Natural killer cell (primary cell): ENCODE data around the gene KDM4C. TPM values are rescaled to one million over a fixed set of nuclear protein-coding genes. Genes with fewer than 3 reads are reported as not detected.

Experiments
- ATAC-seq, 3 donors: fragments of 150-1000 bp in 2 of 3; fragments of 200-7000 bp in 1 of 3; cut with Tn5 transposase; 1 replicate in 1 of 3; 2 replicates in 2 of 3; pipeline ENCODE4 v1.10.0; 2021; ENCODE audit warnings: mild to moderate bottlenecking in 2 of 3, moderate library complexity in 2 of 3
- DNase-seq, 2 donors: peaks; one replicate each; pipeline versions ENCODE4 v3.0.0 to v3.0.0-alpha.2; 2013 to 2021; ENCODE audit warnings: mixed read lengths in 1 of 2
- H3K27ac ChIP-seq: one replicate; pipeline ENCODE4 v1.5.1; 2013; ENCODE audit warnings: mild to moderate bottlenecking, low read length
- H3K27me3 ChIP-seq: one replicate; pipeline ENCODE4 v1.6.1; 2013; ENCODE audit warnings: low read length; ENCODE audit not compliant: control insufficient read depth, insufficient read depth
- H3K36me3 ChIP-seq: one replicate; pipeline ENCODE4 v1.6.1; 2013; ENCODE audit warnings: low read length; ENCODE audit not compliant: control insufficient read depth, insufficient read depth
- H3K4me1 ChIP-seq: one replicate; pipeline ENCODE4 v1.6.1; 2013; ENCODE audit warnings: low read length; ENCODE audit not compliant: control insufficient read depth, insufficient read depth
- H3K4me3 ChIP-seq: one replicate; pipeline ENCODE4 v1.5.1; 2013; ENCODE audit warnings: low read length
- H3K9me3 ChIP-seq: one replicate; pipeline ENCODE4 v1.6.1; 2013; ENCODE audit warnings: low read length; ENCODE audit not compliant: control insufficient read depth, insufficient read depth
- H3K27ac Mint-ChIP-seq, 2 donors: one replicate each; pipeline ENCODE4 v1.8.0; 2022; ENCODE audit warnings: mild to moderate bottlenecking in 2 of 2, mixed read lengths in 2 of 2, moderate library complexity in 1 of 2
- H3K27me3 Mint-ChIP-seq, 2 donors: one replicate each; pipeline ENCODE4 v1.8.0; 2022; ENCODE audit warnings: low read depth in 2 of 2, mixed read lengths in 2 of 2
- H3K36me3 Mint-ChIP-seq: one replicate; pipeline ENCODE4 v1.8.0; 2022; ENCODE audit warnings: mixed read lengths
- H3K4me1 Mint-ChIP-seq, 2 donors: one replicate each; pipeline ENCODE4 v1.8.0; 2022; ENCODE audit warnings: mixed read lengths in 2 of 2
- H3K4me3 Mint-ChIP-seq: one replicate; pipeline ENCODE4 v1.8.0; 2022; ENCODE audit warnings: mild to moderate bottlenecking, moderate library complexity, mixed read lengths
- H3K9me3 Mint-ChIP-seq, 2 donors: one replicate each; pipeline ENCODE4 v1.8.0; 2022; ENCODE audit warnings: mixed read lengths in 2 of 2
- WGBS: methylation state at CpG from one replicate; pipeline ENCODE4 v1.1.7; 2013; ENCODE audit warnings: missing lambda C conversion rate; ENCODE audit not compliant: insufficient coverage; 5-methylcytosine and 5-hydroxymethylcytosine counted together
- intact Hi-C: fragments of 100-400 bp; cut with micrococcal nuclease; formaldehyde crosslinking; loops from one replicate; pipeline ENCODE4 v1.14.2; 2022
- total RNA-seq, 4 donors: library from RNA; stranded (reverse); fragments of 120-200 nt in 1 of 4; gene quantifications; one replicate each; pipeline versions ENCODE4 v1.2.3 to v1.2.4, GENCODE V29; 2013 to 2022
- TF ChIP-seq, protein P1 (sequence below): fragments of 200-600 bp; IDR thresholded peaks from one replicate; pipeline ENCODE4 v1.8.0; 2022; ENCODE audit warnings: antibody characterized with exemption

The KDM4C gene
- total RNA-seq, 3 donors from 2014 or later (not counting 1 experiment from before 2014, with no cell fraction given) = 115 to 137 (median 116) TPM

DNA sequence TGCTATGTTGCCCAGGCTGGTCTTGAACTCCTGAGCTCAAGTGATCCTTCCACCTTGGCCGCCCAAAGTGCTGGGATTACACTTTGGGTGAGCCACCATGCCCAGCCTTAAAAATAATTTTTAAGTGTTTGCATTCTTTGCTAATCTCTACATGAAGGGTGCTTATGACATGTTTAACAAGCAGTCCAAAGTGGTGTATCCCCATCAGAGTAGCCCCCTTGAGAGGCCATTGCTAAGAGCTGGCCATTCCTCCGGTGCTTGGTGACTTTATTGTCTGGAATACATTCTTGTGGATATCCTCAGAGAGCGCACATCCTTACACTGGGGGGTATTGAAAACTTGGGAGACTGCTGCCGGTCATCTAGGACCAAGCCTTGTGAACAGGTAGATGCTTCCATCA, 395.4 kb downstream of the KDM4C start:
- Histone ChIP-seq H3K27ac (no peak overlapping the region), H3K27me3 (no peaks in the 10 kb centered on the region), H3K9me3 (no peaks in the 10 kb centered on the region), H3K4me3 (no peak overlapping the region), H3K4me1 (peaks cover 23% of the 10 kb centered on the region), H3K36me3 (peaks cover 8% of the 10 kb centered on the region)
- no peaks in the 10 kb centered on the region for H3K9me3 Mint-ChIP-seq
- TF ChIP-seq, protein P1, sequence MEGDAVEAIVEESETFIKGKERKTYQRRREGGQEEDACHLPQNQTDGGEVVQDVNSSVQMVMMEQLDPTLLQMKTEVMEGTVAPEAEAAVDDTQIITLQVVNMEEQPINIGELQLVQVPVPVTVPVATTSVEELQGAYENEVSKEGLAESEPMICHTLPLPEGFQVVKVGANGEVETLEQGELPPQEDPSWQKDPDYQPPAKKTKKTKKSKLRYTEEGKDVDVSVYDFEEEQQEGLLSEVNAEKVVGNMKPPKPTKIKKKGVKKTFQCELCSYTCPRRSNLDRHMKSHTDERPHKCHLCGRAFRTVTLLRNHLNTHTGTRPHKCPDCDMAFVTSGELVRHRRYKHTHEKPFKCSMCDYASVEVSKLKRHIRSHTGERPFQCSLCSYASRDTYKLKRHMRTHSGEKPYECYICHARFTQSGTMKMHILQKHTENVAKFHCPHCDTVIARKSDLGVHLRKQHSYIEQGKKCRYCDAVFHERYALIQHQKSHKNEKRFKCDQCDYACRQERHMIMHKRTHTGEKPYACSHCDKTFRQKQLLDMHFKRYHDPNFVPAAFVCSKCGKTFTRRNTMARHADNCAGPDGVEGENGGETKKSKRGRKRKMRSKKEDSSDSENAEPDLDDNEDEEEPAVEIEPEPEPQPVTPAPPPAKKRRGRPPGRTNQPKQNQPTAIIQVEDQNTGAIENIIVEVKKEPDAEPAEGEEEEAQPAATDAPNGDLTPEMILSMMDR = no peak
- ATAC-seq (no peak), DNase-seq (no peak)
- H3K4me3 Mint-ChIP-seq = no peak overlapping the region
- peak overlapping the region in 1 of 2 donors; percentile 57 for H3K27ac Mint-ChIP-seq
- peaks cover 46 to 47% of the 10 kb centered on the region in 2 donors for H3K4me1 Mint-ChIP-seq
- WGBS = 89% methylated on average over 4 of the region's 4 CpGs
- no peaks in the 10 kb centered on the region for H3K36me3 Mint-ChIP-seq
- intact Hi-C loops = no loop called here
- H3K27me3 Mint-ChIP-seq = no peaks in the 10 kb centered on the region

DNA sequence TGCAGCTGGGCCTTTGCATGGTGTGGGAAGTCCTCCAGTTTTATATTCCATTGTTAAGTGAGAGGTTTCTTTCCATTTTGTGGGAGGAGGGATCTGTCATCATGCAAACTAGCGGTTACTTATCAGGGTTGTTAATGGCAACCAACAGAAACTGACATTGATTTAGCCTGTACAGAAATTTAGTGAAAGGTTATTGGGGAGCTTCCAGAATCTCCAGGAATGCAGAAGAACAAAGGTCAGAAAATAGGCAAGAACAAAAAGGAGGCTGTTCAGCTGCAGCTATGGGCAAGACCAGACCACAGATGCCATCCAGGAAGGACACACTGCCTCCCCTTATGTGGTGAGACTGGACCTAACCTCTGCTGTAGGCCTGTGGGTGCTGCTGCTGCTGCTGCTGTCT, 395.8 kb downstream of the KDM4C start:
- Histone ChIP-seq H3K9me3 (no peaks in the 10 kb centered on the region), H3K4me3 (no peak overlapping the region), H3K36me3 (peaks cover 8% of the 10 kb centered on the region), H3K27ac (no peak overlapping the region), H3K27me3 (no peaks in the 10 kb centered on the region), H3K4me1 (peaks cover 23% of the 10 kb centered on the region)
- intact Hi-C loops = no loop called here
- 96% methylated on average over 1 of the region's 1 CpG for WGBS
- TF ChIP-seq, protein P1 = no peak
- Mint-ChIP-seq H3K36me3 (no peaks in the 10 kb centered on the region), H3K9me3 (no peaks in the 10 kb centered on the region), H3K27me3 (no peaks in the 10 kb centered on the region), H3K4me1 (peaks cover 51% of the 10 kb centered on the region in 2 donors), H3K27ac (peak overlapping the region in 1 of 2 donors; percentile 57), H3K4me3 (no peak overlapping the region)
- no peak for DNase-seq
- ATAC-seq = no peak

DNA sequence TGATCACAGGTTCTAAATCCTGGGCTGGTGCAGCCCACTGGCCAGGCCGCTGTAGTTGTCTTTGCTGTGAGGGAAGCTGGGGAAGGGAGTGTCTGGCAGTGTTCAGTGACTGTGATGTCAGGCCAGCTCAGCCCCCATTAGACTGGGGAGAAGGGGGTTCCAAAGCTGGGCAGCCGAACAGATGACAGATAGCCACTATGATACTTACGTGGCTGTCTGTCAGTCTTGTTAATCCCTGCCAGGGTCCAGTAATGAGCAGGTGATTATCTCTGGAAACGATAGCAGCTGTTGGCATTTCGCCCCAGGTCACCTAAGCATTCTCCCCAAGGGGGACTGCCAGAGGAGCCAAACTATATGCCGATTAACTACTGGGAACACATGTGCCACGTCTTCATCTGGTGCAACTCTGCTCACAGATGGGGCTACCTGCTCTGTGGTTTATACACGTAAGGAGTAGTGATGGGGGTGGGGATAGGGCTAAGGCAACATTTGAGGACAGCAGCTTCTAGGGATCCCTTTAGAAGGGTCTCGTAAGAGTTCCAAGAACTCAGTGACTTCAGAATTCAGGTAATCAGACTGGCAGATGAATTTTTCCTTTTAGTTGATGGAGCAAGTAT, 396.3 kb downstream of the KDM4C start:
- Histone ChIP-seq H3K36me3 (peaks cover 8% of the 10 kb centered on the region), H3K27me3 (no peaks in the 10 kb centered on the region), H3K9me3 (no peaks in the 10 kb centered on the region), H3K27ac (no peak overlapping the region), H3K4me1 (peaks cover 19% of the 10 kb centered on the region), H3K4me3 (no peak overlapping the region)
- WGBS = 96% methylated on average over 9 of the region's 9 CpGs
- H3K4me1 Mint-ChIP-seq = peaks cover 55 to 57% of the 10 kb centered on the region in 2 donors
- no peaks in the 10 kb centered on the region for H3K36me3 Mint-ChIP-seq
- H3K9me3 Mint-ChIP-seq = no peaks in the 10 kb centered on the region
- no peaks in the 10 kb centered on the region for H3K27me3 Mint-ChIP-seq
- DNase-seq (no peak), ATAC-seq (no peak)
- TF ChIP-seq, protein P1 = no peak
- no peak overlapping the region for H3K4me3 Mint-ChIP-seq
- H3K27ac Mint-ChIP-seq = peak overlapping the region in 1 of 2 donors; percentile 57
- intact Hi-C loops = no loop called here

DNA sequence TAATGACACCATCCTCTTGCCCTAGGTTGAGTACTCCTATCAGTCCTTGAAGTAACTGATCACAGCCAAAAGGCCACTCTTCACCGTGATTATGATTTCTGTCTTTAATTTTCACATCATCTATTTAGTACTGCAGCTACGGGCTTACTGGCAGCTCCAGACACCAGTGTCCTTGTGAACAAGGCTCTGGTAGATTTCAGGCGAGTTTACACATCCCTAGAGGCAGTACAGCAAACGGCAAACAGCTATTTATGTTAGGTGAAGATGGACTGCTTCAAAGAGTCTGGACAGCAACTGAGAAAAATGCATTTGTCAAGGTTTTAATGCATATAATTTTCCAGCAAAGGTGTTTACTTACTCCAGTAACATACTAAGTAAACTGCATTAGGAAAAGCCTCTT, 396.9 kb downstream of the KDM4C start:
- H3K36me3 ChIP-seq = peaks cover 8% of the 10 kb centered on the region
- H3K27ac ChIP-seq = no peak overlapping the region
- H3K4me3 Mint-ChIP-seq = no peak overlapping the region
- no peaks in the 10 kb centered on the region for H3K36me3 Mint-ChIP-seq
- H3K9me3 ChIP-seq = no peaks in the 10 kb centered on the region
- intact Hi-C loops = no loop called here
- TF ChIP-seq, protein P1 = no peak
- H3K4me3 ChIP-seq = no peak overlapping the region
- ATAC-seq (no peak), DNase-seq (no peak)
- H3K27ac Mint-ChIP-seq = peak overlapping the region in 1 of 2 donors; percentile 57
- no peaks in the 10 kb centered on the region for H3K27me3 ChIP-seq
- 93% methylated on average over 4 of the region's 4 CpGs for WGBS
- peaks cover 51 to 58% of the 10 kb centered on the region in 2 donors for H3K4me1 Mint-ChIP-seq
- H3K27me3 Mint-ChIP-seq = no peaks in the 10 kb centered on the region
- H3K9me3 Mint-ChIP-seq = no peaks in the 10 kb centered on the region
- peaks cover 13% of the 10 kb centered on the region for H3K4me1 ChIP-seq
